Testis (tissue), 2 donors: ENCODE results near the gene MYO7A.

Source experiments
- CTCF ChIP-seq, 3 experiments: fragments of 450-650 bp in 2 of 3; fragments of 200-600 bp in 1 of 3; sonication (generic) in 1 of 3; IDR thresholded peaks; one replicate each; pipeline ENCODE4 v1.5.1; 2016 to 2019; ENCODE audit warnings: antibody characterized with exemption in 3 of 3, mild to moderate bottlenecking in 2 of 3, moderate library complexity in 1 of 3
- POLR2A ChIP-seq: fragments of 450-650 bp; IDR thresholded peaks from one replicate; pipeline ENCODE4 v1.6.1; 2017; ENCODE audit warnings: antibody characterized with exemption, mild to moderate bottlenecking, moderate library complexity

- TF ChIP-seq CTCF (IDR thresholded peaks at IDR 0.05) = no peak
- TF ChIP-seq POLR2A = no peak
Observed at GRCh38 chr11:77191429-77191822, 63.4 kb downstream of the MYO7A start.
